ENCODE results near the gene GYPE. TPM values are rescaled to one million over a fixed set of nuclear protein-coding genes. Genes with fewer than 3 reads are reported as not detected.

Gene GYPE
- total RNA-seq, 2 donors from 2014 or later, result 0.74 to 1.3 TPM

Other genes with a start within 250 kb of the GYPE start
- gene FREM3, start 204.9 kb downstream of the GYPE start, total RNA-seq, result under 1 TPM in 1 of 2 donors, not detected in 1; 0.08 TPM
- gene GYPB, start 113.8 kb upstream of the GYPE start, total RNA-seq, result not detected
- not detected for gene GYPA, start 235.2 kb upstream of the GYPE start, total RNA-seq